ENCODE data around the gene HAND2. TPM values are rescaled to one million over a fixed set of nuclear protein-coding genes. Genes with fewer than 3 reads are reported as not detected.
A peak's percentile ranks its signal among the peaks of the same experiment; 100 is the strongest.

Gene HAND2
- total and polyA plus RNA-seq, 2 of the 8 experiments (the other 6 are each of a cell fraction or from before 2014, with no cell fraction given): 0.05 TPM; not detected in 1

GRCh38 chr4:173538148-173538908 is 8.3 kb upstream of the HAND2 start:
- ChIA-PET CTCF (ENCODE audit: partially characterized antibody) (interaction anchor here (0.9 to 4.5 kb wide), 18 partner anchors 8 to 222 kb away, joined by 3 to 28 read pairs (median 6); partner anchors contain the start of gene HAND2), POLR2A (ENCODE audit: partially characterized antibody) (interaction anchor here (0.6 to 1.8 kb wide), 4 partner anchors 21 to 337 kb away, joined by 3 to 5 read pairs (median 4); partner anchors contain the start of gene HMGB2)
- Histone ChIP-seq H3K27me3 (replicated peaks in 1 of 4; ENCODE audit: control insufficient read depth in 3 of 4, extremely low read depth in 1 of 4, insufficient read depth in 3 of 4, low read length in 3 of 4) (peaks cover 69 to 89% (median 77%) of the 10 kb centered on the region in 4 experiments), H3K79me1 (ENCODE audit: low read depth, low read length) (no peaks in the 10 kb centered on the region), H3K36me3 (ENCODE audit: control insufficient read depth in 2 of 4, insufficient read depth in 4 of 4, low read length in 3 of 4) (0 out of 8 replicates have a peak, but pooled peaks cover 0 to 5% (median 0%) of the 10 kb centered on the region in 4 experiments), H2BK12ac (ENCODE audit: low read depth, low read length) (peak overlapping the region; percentile 33; the same call in 1 of the 2 replicates), H4K8ac (ENCODE audit: extremely low read depth, insufficient read depth, low read length) (no peak overlapping the region), H2BK5ac (ENCODE audit: low read depth, low read length) (no peak overlapping the region), H4K20me1 (replicated peaks in 1 of 2; ENCODE audit: control insufficient read depth in 1 of 2, insufficient read depth in 2 of 2, low read length in 2 of 2) (peaks cover 9 to 24% of the 10 kb centered on the region in 2 experiments), H2AK5ac (ENCODE audit: low read depth, low read length) (no peak overlapping the region), H3K18ac (ENCODE audit: extremely low read depth, low read length) (no peak overlapping the region), H3K9ac (replicated peaks in 1 of 4; ENCODE audit: extremely low read depth in 1 of 4, low read depth in 3 of 4, low read length in 3 of 4) (no peak overlapping the region), H4K91ac (replicated peaks; ENCODE audit: insufficient read length, low read length) (no peak overlapping the region), H2BK120ac (replicated peaks; ENCODE audit: low read depth, low read length) (no peak overlapping the region), H4K5ac (ENCODE audit: insufficient read length, low read depth, low read length) (no peak overlapping the region), H3K4me3 (ENCODE audit: extremely low read depth in 1 of 4, insufficient read depth in 2 of 4, low read depth in 3 of 4, low read length in 4 of 4) (peak overlapping the region; percentile 7 to 55 (median 16); a peak in 7 of 8 replicates), H3K27ac (ENCODE audit: low read depth, low read length) (no peak overlapping the region), H3K9me3 (ENCODE audit: insufficient read depth in 2 of 2, low read depth in 1 of 2, low read length in 1 of 2) (no peaks in the 10 kb centered on the region), H3K14ac (ENCODE audit: insufficient read length) (no peak overlapping the region), H3K4me2 (ENCODE audit: insufficient read depth in 1 of 2, low read depth in 2 of 2, low read length in 2 of 2) (peak overlapping the region; percentile 76 to 91), H3K23ac (ENCODE audit: insufficient read length) (no peak overlapping the region), H3K23me2 (ENCODE audit: low read depth, low read length) (peaks cover 5% of the 10 kb centered on the region; the same call in 1 of the 2 replicates), H2AFZ (ENCODE audit: low read length) (no peak overlapping the region), H3K4me1 (replicated peaks in 1 of 4; ENCODE audit: control insufficient read depth in 3 of 4, insufficient read depth in 4 of 4, low read length in 3 of 4) (peaks cover 3 to 11% (median 8%) of the 10 kb centered on the region in 4 experiments; a peak in 6 of 7 replicates), H3K79me2 (ENCODE audit: control insufficient read depth in 1 of 2, insufficient read depth in 2 of 2, low read length in 2 of 2) (no peaks in the 10 kb centered on the region), H3K4ac (replicated peaks; ENCODE audit: insufficient read length, low read depth, low read length) (no peak overlapping the region), H2BK20ac (ENCODE audit: low read length) (no peak overlapping the region), H2BK15ac (ENCODE audit: low read length) (no peak overlapping the region), H3K56ac (replicated peaks; ENCODE audit: insufficient read length, low read depth, low read length) (no peak overlapping the region)
- TF ChIP-seq EZH2 (IDR thresholded peaks at IDR 0.05; ENCODE audit: low read depth, low read length, severe bottlenecking) (peak; percentile 99), RNF2 (IDR thresholded peaks at IDR 0.05; ENCODE audit: borderline replicate concordance, low read depth, low read length, missing control alignments, poor library complexity, severe bottlenecking) (peak; percentile 79), RFX5 (IDR thresholded peaks at IDR 0.05; ENCODE audit: borderline replicate concordance, low read depth, low read length) (no peak), KDM4A (IDR thresholded peaks at IDR 0.05; ENCODE audit: low read depth, low read length, severe bottlenecking) (peak; percentile 45), CTBP2 (IDR thresholded peaks at IDR 0.05; ENCODE audit: borderline replicate concordance, insufficient read depth, insufficient read length, low read length) (peak; percentile 68), SUZ12 (IDR thresholded peaks at IDR 0.05; ENCODE audit: low read length) (peak; percentile 96), ASH2L (IDR thresholded peaks at IDR 0.05; ENCODE audit: low read length) (peak; percentile 44), TEAD4 (IDR thresholded peaks at IDR 0.05; ENCODE audit: low read depth, low read length) (no peak)
- peak in 1 of 2 experiments; percentile 74 for DNase-seq (ENCODE audit: low read depth in 1 of 2, low spot score in 2 of 2)
- WGBS, 2 experiments (ENCODE audit: extremely low coverage in 1 of 2, insufficient coverage in 1 of 2, insufficient read length in 1 of 2, insufficient replicate concordance in 2 of 2, low coverage in 1 of 2, low lambda C conversion rate in 2 of 2, missing lambda C conversion rate in 1 of 2): 1% methylated on average over 43 of the region's 60 CpGs; no CpG with 5 or more reads in 1 of the 2 experiments
- FAIRE-seq: no peak
